IMR-90 (cell line): ENCODE results near the gene KCNJ10.

Experiments used
- FOS ChIP-seq: fragments of 150-350 bp; IDR thresholded peaks from 2 replicates; pipeline ENCODE4 v1.6.1; 2016; ENCODE audit warnings: low read depth, low read length
- MAFK ChIP-seq: IDR thresholded peaks from 2 replicates; pipeline ENCODE4 v1.6.1; 2012; ENCODE audit warnings: low read depth, low read length, improper control_type of control experiment
- MXI1 ChIP-seq: IDR thresholded peaks from 2 replicates; pipeline ENCODE4 v1.6.1; 2012; ENCODE audit warnings: low read depth, mild to moderate bottlenecking, low read length, moderate library complexity, borderline replicate concordance
- POLR2A ChIP-seq: IDR thresholded peaks from 2 replicates; pipeline ENCODE4 v1.6.1; 2012; ENCODE audit warnings: mild to moderate bottlenecking, low read depth, low read length
- TF ChIP-seq, protein P1 (sequence below): conservative IDR thresholded peaks from 2 replicates; pipeline ENCODE4 v1.5.1; 2012; ENCODE audit warnings: mild to moderate bottlenecking, low read depth, low read length, improper control_type of control experiment
- TF ChIP-seq, protein P2 (sequence below): fragments of 150-350 bp; IDR thresholded peaks from 2 replicates; pipeline ENCODE4 v1.6.1; 2017; ENCODE audit warnings: mild to moderate bottlenecking, antibody characterized with exemption, low read length, low read depth

DNA sequence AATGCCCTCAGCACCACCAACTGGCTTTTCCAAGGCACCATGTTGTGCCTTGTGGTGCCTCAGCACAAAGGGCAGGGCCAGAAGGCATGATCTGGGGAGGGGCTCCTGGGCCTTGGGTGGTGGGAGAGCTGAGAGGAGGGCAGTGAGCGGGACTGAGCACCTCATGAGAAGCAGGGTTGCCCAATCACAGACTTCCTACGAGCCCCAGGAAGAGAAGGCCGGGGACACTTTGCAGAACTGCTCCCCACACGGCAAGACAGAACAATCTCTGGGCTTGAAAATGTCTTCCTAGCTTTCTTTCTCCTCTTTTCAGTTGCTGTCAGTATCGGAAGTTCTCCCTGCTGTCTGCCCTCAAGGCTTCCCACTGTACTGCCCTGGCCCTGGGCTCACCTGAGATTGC, 6.8 kb downstream of the KCNJ10 start:
- no peak for TF ChIP-seq POLR2A
- TF ChIP-seq, protein P1, sequence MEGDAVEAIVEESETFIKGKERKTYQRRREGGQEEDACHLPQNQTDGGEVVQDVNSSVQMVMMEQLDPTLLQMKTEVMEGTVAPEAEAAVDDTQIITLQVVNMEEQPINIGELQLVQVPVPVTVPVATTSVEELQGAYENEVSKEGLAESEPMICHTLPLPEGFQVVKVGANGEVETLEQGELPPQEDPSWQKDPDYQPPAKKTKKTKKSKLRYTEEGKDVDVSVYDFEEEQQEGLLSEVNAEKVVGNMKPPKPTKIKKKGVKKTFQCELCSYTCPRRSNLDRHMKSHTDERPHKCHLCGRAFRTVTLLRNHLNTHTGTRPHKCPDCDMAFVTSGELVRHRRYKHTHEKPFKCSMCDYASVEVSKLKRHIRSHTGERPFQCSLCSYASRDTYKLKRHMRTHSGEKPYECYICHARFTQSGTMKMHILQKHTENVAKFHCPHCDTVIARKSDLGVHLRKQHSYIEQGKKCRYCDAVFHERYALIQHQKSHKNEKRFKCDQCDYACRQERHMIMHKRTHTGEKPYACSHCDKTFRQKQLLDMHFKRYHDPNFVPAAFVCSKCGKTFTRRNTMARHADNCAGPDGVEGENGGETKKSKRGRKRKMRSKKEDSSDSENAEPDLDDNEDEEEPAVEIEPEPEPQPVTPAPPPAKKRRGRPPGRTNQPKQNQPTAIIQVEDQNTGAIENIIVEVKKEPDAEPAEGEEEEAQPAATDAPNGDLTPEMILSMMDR = no peak
- no peak for TF ChIP-seq MAFK
- TF ChIP-seq, protein P2, sequence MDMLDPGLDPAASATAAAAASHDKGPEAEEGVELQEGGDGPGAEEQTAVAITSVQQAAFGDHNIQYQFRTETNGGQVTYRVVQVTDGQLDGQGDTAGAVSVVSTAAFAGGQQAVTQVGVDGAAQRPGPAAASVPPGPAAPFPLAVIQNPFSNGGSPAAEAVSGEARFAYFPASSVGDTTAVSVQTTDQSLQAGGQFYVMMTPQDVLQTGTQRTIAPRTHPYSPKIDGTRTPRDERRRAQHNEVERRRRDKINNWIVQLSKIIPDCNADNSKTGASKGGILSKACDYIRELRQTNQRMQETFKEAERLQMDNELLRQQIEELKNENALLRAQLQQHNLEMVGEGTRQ = no peak
- TF ChIP-seq FOS = no peak
- TF ChIP-seq MXI1 = no peak
